Measurements from ENCODE around the gene GSTM5.
"Not testable (repeated sequence)": the region's sequence is repeated elsewhere in the genome, so short reads cannot be mapped to it uniquely, and the experiment has no call there.

GSTM5 gene

GRCh38 chr1:109728870-109729269 is 16.8 kb downstream of the GSTM5 start:
- no peak for DNase-seq (ENCODE audit: low spot score)

DNA sequence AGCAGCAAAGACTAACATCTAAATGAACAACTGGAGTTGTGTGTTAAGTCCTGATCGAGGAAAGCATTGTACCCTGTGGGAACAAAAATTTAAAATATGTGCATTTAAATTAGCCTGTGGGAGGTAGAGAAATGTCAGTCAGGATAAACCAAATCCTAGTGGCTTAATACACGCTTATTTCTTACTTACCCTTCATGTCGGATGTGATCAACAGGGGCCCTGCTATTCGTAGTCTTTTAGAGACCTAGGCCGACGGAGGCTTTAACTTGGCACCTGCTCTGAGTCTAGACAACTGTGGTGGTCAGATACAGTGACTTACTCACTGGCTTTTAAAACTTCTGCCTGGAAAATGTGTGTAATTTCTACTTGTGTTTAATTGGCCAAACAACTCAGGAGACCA is 18.6 kb downstream of the GSTM5 start:
- DNase-seq (ENCODE audit: low spot score), result no peak

DNA sequence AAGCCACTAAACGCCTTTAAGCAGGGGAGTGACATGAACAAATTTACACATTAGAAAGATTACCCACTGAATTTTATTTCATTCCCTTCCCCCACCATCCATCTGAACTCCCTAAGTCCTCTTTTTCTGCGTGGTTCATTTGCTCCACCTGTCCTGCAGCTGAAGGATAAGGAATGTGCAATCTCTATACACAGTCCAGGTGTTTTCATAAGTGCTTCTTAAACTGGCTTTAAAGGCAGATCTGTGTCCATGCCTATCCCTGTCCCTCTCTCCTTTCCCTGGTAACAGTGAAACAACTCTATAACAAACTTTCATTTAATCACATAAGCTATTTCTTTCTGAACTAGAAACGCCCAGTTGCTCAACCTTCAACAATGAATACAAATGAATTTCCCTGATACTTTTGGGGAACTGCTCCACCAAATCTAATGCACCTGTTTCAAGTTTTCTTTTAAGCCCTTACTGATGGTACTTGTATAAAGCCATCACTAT is 20.4 kb downstream of the GSTM5 start:
- no peak for DNase-seq (ENCODE audit: low spot score)

DNA sequence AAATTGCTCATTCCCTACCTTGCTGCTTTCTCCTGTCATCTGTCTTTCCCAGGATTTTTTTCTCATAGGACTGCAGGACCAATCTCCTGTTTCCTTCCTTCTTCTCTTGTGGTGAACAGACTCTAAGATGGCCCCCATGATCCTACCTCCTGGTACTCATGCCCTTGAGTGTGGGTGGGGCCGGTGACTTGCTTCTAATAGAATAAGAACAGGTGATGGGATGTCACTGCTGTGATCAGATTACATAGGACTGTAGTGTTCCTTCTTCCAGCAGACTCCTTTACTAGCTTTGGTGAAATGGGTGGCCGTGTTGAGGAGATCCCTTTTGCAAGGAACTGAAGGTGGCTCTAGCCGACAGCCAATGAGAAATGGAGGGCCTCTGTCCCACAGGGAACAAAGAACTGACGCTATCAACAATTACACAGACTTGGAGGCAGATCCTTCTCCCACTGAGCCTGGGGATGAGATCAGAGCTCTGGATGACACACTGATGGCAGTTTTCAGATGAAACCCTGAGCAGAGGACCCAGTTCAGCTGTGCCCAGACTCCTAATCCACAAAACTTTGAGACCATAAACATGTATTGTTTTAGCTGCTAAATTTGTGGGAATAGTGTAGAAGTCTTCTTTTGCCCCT is 21.3 kb downstream of the GSTM5 start:
- DNase-seq (ENCODE audit: low spot score), result no peak

DNA sequence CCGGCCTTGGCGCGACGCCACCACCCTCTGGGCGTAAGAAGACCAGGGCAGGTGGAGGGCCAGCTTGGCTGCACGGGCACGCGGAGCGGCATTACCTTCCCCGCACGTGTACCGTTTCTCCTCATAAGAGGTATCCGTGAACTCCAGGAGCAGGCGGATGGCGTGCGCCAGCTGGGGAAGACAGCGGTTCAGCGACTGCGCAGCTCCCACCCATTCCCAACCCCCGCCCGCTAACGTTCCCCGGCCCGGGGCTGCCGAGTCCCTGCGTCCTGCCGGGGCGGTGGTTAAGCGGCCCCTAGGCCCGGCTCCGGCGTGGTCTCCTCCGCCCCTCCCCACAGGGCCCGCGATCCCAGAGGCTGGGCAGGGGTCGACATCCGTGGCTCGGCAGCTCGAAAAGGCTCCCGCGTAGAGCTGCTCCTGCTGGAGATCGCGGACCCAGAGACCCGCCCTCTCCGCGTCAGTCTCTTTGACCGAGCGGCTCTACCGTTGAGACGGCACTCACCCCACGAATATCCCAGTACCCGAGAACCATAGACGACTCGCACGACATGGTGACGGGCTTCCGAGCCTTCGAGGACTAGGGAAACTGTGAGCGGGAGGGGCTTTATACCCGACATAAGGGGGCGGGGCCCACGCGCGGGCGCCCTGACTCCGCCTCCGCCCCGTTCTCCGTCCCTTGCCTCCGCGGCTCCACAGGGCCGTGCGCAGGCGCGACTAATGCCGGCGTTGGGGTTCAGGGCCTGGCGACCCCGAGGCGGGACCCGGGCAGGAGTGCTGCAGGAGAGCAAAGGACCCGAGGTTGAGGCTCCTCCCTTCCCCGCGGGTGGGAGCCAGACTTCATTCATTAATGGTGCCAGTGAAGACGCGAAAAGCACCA is 27.9 kb downstream of the GSTM5 start:
- DNase-seq (ENCODE audit: low spot score), result peak; percentile 81

DNA sequence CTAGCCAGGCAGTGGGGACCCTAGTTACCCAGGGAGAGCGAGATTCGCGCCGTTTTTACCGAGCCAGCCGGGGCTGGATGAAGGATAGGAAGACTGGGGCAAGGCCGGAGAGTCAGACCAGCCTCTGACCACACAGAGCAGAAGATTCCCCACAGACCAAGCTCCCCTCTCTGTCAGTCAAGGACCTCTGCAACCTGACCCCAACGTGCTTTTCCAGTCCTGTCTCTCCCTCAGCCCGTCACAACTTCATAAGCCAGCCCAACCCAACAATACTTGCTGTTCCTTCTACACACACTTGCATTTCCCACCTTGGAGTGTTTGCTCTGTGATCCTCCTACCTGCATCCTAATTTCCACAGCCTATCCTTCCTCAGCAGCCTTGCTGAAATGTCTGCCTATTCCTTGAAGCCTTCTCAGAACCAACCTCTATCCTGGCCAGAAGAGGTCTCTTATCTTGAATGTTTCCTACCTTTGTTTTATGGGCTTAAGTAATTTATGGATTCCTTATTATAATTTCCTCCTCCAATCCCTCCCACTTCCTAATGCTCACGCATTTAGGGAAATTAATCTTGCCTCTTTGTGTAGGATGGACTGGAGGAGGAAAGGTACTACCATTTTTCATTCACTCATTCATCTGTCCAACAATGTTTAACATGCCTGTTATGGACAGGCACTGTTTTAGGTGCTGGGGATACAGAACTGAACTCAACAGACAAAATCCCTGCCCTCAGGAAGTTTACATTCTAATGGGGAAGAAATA is 28.7 kb downstream of the GSTM5 start, which contains the start of gene GSTM3:
GSTM3 (minus strand) TSS at position 424 of the 759 bp plus-strand sequence. CDS start 751 bp downstream, outside the sequence.
- no peak for DNase-seq (ENCODE audit: low spot score)

GRCh38 chr1:109748311-109748710 is 36.3 kb downstream of the GSTM5 start:
- DNase-seq (ENCODE audit: low spot score), result not testable (repeated sequence)

- DNase-seq (ENCODE audit: low spot score), result no peak
These were observed 37.2 kb downstream of the GSTM5 start for GRCh38 chr1:109749221-109749620.

GRCh38 chr1:109750241-109750882 is 38.3 kb downstream of the GSTM5 start:
- DNase-seq (ENCODE audit: low spot score), result no peak

- no peak for DNase-seq (ENCODE audit: low spot score)
These were observed 38.9 kb downstream of the GSTM5 start for GRCh38 chr1:109750920-109751319.

DNA sequence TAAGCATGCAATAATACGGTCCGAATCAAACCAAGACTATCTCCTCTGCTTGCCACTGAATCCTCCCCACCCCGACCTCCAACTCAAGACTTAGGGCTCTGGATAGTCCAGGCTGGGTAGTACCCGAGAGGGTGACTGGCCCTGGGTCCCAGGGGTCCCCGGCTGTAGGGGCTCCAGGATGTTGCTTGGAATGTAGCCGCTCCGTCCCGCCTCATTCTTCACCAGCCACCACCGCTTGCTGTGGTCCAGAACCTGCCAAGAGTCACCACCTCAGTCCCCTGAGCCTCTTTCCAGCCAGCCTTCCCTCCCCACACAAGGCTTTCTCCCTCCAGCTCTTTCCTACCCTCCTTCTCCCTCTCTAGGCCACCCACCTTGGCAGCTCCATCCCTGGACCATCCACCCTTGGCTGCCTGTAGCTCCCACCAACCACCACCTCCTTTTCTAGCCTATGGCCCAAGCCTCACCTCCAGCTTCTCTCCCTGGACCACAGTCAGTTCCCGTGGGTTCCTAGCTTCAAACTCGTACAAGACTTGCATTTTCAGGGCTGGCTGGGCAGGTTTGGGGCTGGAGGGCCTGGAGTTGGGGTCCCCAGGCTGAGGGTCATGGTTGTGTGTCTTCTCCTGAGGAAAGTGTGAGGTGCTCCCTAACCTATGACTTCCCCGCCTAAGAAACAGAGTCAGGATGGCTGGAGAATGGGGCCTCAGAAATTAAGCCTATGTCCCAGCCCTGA is 39.6 kb downstream of the GSTM5 start:
- DNase-seq (ENCODE audit: low spot score), result no peak

DNA sequence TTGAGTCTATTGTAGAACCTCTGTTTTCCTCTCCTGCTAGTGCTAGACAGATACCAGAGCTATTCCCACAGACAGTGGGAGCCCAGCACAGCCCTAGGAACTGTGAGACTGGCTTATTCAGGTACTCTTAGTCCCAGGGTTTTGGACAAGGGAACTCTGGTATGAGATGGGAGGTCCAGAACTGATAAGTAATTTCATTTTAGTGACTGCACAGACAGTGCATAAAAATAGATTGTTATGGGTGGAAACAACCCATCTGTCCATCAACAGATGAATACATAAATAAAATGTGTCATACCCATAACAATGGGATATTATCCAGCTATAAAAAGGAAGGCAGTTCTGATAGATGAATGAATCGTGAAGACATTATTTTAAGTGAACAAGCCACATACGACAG is 42.7 kb downstream of the GSTM5 start:
- DNase-seq (ENCODE audit: low spot score), result no peak

DNA sequence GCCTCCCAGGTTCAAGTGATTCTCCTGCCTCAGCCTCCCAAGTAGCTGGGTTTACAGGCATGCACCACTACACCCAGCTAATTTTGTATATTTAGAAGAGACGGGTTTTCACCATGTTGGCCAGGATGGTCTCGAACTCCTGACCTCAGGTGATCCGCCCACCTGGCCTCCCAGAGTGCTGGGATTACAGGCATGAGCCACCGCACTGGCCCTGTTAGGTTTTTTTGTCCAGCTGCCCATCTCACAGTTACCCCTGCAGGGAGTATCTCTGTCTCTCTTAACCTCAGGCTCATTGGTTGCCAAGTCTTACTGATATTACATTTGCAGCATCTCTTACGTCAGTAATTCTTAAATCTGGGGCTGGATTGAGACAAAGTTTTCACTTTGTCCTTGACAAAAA is 44.3 kb downstream of the GSTM5 start:
- DNase-seq (ENCODE audit: low spot score), result not testable (repeated sequence)

DNA sequence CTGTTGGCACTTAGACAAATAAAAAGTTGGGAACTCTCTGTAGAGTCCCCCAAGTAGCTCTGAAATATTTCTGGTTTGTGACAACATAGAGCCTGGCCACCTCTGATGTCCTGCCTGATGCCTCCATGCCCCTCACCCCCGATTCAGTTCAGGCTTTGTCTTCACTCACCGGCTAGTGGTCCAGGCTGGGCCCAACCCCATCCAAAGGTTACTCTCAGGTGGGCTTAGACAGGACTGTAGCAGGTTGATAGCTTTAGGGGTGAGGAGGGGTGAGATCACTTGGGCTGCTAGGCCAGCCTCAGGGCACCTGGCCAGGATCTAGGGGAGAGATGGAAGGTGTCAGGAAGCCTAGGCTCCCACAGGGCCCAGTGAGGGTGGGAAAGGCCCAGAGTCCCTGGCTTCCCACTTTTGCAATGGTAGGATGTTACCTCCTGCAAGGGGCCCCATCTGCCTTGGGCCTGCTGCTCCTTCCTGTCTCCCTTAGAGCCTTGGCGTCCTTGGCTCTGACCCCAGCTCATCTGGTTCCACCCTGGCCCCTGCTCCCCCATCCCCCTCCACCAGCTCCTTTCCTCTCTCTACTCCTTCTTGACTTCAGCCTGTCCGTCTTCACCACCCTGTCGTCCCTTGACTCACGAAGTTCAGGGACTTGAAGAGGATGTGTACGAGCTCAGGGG is 44.9 kb downstream of the GSTM5 start:
- DNase-seq (ENCODE audit: low spot score), result no peak

- DNase-seq (ENCODE audit: low spot score), result no peak
These were observed 46.1 kb downstream of the GSTM5 start for GRCh38 chr1:109757936-109758786.

DNA sequence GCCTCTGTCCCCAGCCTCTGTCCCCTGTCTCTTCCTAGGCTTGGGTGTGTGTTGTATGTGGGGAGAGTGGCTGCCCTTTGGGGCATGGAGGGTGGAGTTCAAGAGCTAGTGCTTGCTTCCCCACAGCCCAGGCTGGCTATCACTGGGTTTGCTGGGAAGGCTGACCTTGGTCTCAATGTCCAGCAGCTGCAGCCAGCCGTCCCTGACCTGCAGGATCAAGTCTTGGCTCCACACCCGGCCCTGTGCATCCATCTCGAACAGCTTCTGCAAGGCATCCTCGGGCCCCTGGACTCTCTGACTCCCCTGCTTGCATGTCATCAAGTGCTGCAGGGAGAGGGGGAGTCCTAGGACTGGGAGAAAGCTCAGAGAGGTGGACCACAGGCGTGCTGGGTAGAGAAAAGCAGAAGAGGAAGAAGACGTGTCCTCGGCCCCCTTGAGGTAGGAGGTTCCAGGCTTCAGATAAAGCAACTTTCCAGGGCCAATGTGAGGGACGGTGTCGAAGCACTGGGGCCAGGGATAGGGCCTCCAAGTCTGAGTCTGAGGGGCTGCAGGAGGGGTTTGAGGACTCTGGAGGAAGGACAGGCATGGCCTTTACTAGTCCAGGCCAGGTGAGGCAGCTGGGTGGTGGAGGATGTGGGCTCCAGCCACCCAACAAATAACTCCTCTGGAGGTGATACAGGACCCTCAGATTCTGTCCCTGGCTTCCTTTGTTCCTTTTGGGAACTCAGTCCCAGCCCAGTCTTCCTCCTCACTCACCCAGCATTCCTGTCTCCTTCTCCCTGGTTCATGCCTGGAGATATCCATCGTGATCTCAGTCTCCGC is 47.7 kb downstream of the GSTM5 start:
- DNase-seq (ENCODE audit: low spot score), result no peak

DNA sequence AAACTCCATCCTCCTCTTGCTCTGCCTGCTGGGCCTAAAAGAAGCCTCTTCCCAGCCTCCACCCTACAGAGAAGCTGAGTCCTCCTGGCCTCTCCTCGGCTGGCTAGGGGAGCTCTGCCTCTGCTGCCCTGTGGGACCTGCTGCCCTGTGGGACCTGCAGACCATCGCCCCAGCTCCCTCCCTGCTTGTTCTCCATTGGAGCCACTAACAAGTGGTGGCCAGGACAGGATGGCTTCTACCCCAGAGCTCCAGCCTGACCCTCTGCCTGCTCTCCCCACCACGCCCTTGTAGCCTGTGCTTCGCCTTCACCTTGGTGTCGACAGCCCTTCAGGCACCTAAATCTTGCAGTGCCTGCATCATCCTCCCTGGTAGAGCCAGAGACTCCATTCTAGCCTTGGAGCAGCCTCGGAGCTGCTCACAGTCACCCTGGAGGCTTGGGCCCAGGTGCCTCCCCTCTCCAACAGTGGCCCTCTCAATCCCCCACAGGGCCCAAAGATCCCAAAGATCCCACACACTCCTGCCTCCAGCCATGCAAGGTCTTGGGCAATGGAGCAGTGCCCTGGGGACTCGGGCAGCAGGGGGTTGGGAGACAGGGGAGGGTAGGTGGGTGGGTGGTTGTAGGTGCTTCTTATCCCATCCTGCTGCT is 48.7 kb downstream of the GSTM5 start:
- DNase-seq (ENCODE audit: low spot score), result no peak

Data from HuH-7 (cell line).